Neural cell (in vitro differentiated cells): ENCODE results near the gene PLCB4. TPM values are rescaled to one million over a fixed set of nuclear protein-coding genes. Genes with fewer than 3 reads are reported as not detected.

Source experiments
- H2AFZ ChIP-seq: fragments of 200-600, 300-800 bp; sonication (generic), shearing (Covaris generic); 2 replicates; pipeline ENCODE4 v1.6.0; 2014; ENCODE audit warnings: low read depth, mild to moderate bottlenecking, antibody characterized with exemption, low read length, moderate library complexity
- H3F3A ChIP-seq: fragments of 200-600 bp; shearing (Covaris generic); 2 replicates; pipeline ENCODE4 v1.6.1; 2016; ENCODE audit warnings: mild to moderate bottlenecking, moderate library complexity, mixed read lengths, antibody characterized with exemption, low read length; ENCODE audit not compliant: insufficient read depth, poor library complexity, severe bottlenecking
- H3K27ac ChIP-seq: fragments of 200-600, 300-800 bp; sonication (generic), shearing (Covaris generic); 2 replicates; pipeline ENCODE4 v1.5.1; 2014; ENCODE audit warnings: mild to moderate bottlenecking, low read length, moderate library complexity
- H3K27me3 ChIP-seq: fragments of 300-800, 200-600 bp; sonication (generic), shearing (Covaris generic); 2 replicates; pipeline ENCODE4 v1.6.0; 2014; ENCODE audit warnings: mild to moderate bottlenecking, low read depth, low read length, moderate library complexity; ENCODE audit not compliant: insufficient read depth
- H3K36me3 ChIP-seq: fragments of 300-800, 200-600 bp; sonication (generic), shearing (Covaris generic); 2 replicates; pipeline ENCODE4 v1.5.1; 2014; ENCODE audit warnings: mild to moderate bottlenecking, antibody characterized with exemption, low read length, moderate library complexity; ENCODE audit not compliant: insufficient read depth
- H3K4me2 ChIP-seq: fragments of 300-800, 200-600 bp; sonication (generic), shearing (Covaris generic); 2 replicates; pipeline ENCODE4 v1.6.0; 2014; ENCODE audit warnings: mild to moderate bottlenecking, low read length
- H3K4me3 ChIP-seq: fragments of 300-800, 200-600 bp; sonication (generic), shearing (Covaris generic); 2 replicates; pipeline ENCODE4 v1.5.1; 2014; ENCODE audit warnings: mild to moderate bottlenecking, low read length, moderate library complexity
- H3K79me2 ChIP-seq: fragments of 200-600 bp; shearing (Covaris generic); replicated peaks from 2 replicates; pipeline ENCODE4 v1.6.0; 2014; ENCODE audit warnings: mild to moderate bottlenecking, low read length, moderate library complexity; ENCODE audit not compliant: insufficient read depth
- H3K9ac ChIP-seq: fragments of 300-800, 200-600 bp; sonication (generic), shearing (Covaris generic); 2 replicates; pipeline ENCODE4 v1.6.1; 2016; ENCODE audit warnings: mild to moderate bottlenecking, low read length, mixed read lengths
- H3K9me2 ChIP-seq: fragments of 200-600 bp; shearing (Covaris generic); 2 replicates; pipeline ENCODE4 v1.6.1; 2016; ENCODE audit warnings: mild to moderate bottlenecking, low read length, mixed read lengths; ENCODE audit not compliant: insufficient read depth
- H3K9me3 ChIP-seq: fragments of 200-600, 300-800 bp; sonication (generic), shearing (Covaris generic); 2 replicates; pipeline ENCODE4 v1.6.1; 2016; ENCODE audit warnings: mild to moderate bottlenecking, mixed run types, low read length, moderate library complexity, mixed read lengths
- H4K20me1 ChIP-seq: fragments of 200-600 bp; shearing (Covaris generic); 2 replicates; pipeline ENCODE4 v1.6.1; 2016; ENCODE audit warnings: mild to moderate bottlenecking, mixed run types; ENCODE audit not compliant: insufficient read depth
- EP300 ChIP-seq: fragments of 450-650 bp; conservative IDR thresholded peaks from 2 replicates; pipeline ENCODE4 v1.6.1; 2014; ENCODE audit warnings: antibody characterized with exemption, mild to moderate bottlenecking, moderate library complexity; ENCODE audit not compliant: poor library complexity, severe bottlenecking
- EZH2 ChIP-seq: fragments of 200-600, 300-800 bp; shearing (Covaris generic), sonication (generic); IDR thresholded peaks from 2 replicates; pipeline ENCODE4 v1.6.1; 2014; ENCODE audit warnings: antibody characterized with exemption, low read length, borderline replicate concordance, mild to moderate bottlenecking; ENCODE audit not compliant: insufficient read depth, poor library complexity, severe bottlenecking
- MXI1 ChIP-seq: fragments of 450-650 bp; conservative IDR thresholded peaks from 2 replicates; pipeline ENCODE4 v1.6.1; 2014; ENCODE audit warnings: antibody characterized with exemption, mild to moderate bottlenecking; ENCODE audit not compliant: poor library complexity, severe bottlenecking
- POLR2AphosphoS5 ChIP-seq: IDR thresholded peaks from 2 replicates; pipeline ENCODE4 v1.6.1; 2012
- RAD21 ChIP-seq: fragments of 450-650 bp; conservative IDR thresholded peaks from 2 replicates; pipeline ENCODE4 v1.6.1; 2014; ENCODE audit warnings: antibody characterized with exemption, mild to moderate bottlenecking, moderate library complexity
- SMC3 ChIP-seq: fragments of 450-650 bp; conservative IDR thresholded peaks from 2 replicates; pipeline ENCODE4 v1.6.1; 2014; ENCODE audit warnings: antibody characterized with exemption, mild to moderate bottlenecking, moderate library complexity; ENCODE audit not compliant: poor library complexity
- TAF1 ChIP-seq: IDR thresholded peaks from 2 replicates; pipeline ENCODE4 v1.6.1; 2012; ENCODE audit warnings: low read depth
- polyA plus RNA-seq: library from polyadenylated mRNA; depleted of rRNA; stranded (reverse); fragments of >200 nt; gene quantifications from 2 replicates; pipeline ENCODE4 v1.2.3, GENCODE V29; 2014
- TF ChIP-seq, protein P1 (sequence below): fragments of 450-650 bp; IDR thresholded peaks from 2 replicates; pipeline ENCODE4 v1.5.1; 2014; ENCODE audit warnings: antibody characterized with exemption, mild to moderate bottlenecking, moderate library complexity; ENCODE audit not compliant: poor library complexity, severe bottlenecking
- TF ChIP-seq, protein P2 (sequence below): IDR thresholded peaks from 2 replicates; pipeline ENCODE4 v1.6.1; 2012; ENCODE audit warnings: borderline replicate concordance

PLCB4 gene
- polyA plus RNA-seq, 1 donor from 2014 or later, result 13.1 TPM

DNA sequence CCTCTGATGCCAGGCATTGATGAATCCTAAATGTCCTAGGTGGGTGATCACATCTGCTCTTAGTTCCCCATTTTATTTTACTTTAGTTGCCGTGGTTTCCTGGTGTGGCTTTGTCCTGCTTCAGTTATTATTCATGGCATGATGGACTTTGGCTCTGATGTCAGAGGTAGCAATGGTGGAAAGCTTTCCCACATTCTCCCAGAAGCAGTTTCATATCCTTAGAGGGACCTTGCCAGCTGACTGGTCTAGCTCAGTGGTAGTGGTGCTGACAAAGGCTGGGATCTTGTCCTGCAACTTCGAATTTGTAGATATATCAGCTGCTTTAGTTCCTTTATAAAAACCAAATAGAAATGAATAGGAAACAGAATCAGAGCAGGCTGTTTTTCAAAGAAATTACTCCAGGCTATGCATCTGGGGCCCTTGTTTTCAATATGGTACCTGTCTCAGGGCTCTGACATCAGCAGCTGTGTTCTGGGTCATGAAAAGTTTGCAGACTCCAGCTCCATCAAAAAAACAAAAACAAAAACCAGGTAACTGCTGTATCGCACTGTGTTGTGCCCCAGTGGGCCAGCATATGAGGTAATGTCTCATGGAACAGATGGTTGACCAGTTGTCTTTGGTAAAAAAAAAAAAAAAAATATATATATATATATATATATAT, 133.7 kb downstream of the PLCB4 start:
- Histone ChIP-seq H2AFZ (no peak overlapping the region), H3K79me2 (no peaks in the 10 kb centered on the region), H3K27me3 (no peaks in the 10 kb centered on the region), H3K9me2 (no peaks in the 10 kb centered on the region), H3K4me2 (no peak overlapping the region), H3K4me3 (no peak overlapping the region), H4K20me1 (no peaks in the 10 kb centered on the region), H3K27ac (no peak overlapping the region), H3F3A (no peaks in the 10 kb centered on the region), H3K36me3 (no peaks in the 10 kb centered on the region), H3K9me3 (no peaks in the 10 kb centered on the region), H3K9ac (no peak overlapping the region)
- TF ChIP-seq EP300, result no peak
- TF ChIP-seq SMC3, result no peak
- TF ChIP-seq, protein P1, sequence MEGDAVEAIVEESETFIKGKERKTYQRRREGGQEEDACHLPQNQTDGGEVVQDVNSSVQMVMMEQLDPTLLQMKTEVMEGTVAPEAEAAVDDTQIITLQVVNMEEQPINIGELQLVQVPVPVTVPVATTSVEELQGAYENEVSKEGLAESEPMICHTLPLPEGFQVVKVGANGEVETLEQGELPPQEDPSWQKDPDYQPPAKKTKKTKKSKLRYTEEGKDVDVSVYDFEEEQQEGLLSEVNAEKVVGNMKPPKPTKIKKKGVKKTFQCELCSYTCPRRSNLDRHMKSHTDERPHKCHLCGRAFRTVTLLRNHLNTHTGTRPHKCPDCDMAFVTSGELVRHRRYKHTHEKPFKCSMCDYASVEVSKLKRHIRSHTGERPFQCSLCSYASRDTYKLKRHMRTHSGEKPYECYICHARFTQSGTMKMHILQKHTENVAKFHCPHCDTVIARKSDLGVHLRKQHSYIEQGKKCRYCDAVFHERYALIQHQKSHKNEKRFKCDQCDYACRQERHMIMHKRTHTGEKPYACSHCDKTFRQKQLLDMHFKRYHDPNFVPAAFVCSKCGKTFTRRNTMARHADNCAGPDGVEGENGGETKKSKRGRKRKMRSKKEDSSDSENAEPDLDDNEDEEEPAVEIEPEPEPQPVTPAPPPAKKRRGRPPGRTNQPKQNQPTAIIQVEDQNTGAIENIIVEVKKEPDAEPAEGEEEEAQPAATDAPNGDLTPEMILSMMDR, result no peak
- TF ChIP-seq RAD21, result no peak
- TF ChIP-seq EZH2, result no peak
- TF ChIP-seq, protein P2, sequence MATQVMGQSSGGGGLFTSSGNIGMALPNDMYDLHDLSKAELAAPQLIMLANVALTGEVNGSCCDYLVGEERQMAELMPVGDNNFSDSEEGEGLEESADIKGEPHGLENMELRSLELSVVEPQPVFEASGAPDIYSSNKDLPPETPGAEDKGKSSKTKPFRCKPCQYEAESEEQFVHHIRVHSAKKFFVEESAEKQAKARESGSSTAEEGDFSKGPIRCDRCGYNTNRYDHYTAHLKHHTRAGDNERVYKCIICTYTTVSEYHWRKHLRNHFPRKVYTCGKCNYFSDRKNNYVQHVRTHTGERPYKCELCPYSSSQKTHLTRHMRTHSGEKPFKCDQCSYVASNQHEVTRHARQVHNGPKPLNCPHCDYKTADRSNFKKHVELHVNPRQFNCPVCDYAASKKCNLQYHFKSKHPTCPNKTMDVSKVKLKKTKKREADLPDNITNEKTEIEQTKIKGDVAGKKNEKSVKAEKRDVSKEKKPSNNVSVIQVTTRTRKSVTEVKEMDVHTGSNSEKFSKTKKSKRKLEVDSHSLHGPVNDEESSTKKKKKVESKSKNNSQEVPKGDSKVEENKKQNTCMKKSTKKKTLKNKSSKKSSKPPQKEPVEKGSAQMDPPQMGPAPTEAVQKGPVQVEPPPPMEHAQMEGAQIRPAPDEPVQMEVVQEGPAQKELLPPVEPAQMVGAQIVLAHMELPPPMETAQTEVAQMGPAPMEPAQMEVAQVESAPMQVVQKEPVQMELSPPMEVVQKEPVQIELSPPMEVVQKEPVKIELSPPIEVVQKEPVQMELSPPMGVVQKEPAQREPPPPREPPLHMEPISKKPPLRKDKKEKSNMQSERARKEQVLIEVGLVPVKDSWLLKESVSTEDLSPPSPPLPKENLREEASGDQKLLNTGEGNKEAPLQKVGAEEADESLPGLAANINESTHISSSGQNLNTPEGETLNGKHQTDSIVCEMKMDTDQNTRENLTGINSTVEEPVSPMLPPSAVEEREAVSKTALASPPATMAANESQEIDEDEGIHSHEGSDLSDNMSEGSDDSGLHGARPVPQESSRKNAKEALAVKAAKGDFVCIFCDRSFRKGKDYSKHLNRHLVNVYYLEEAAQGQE, result no peak
- TF ChIP-seq MXI1, result no peak
- TF ChIP-seq TAF1, result no peak
- TF ChIP-seq POLR2AphosphoS5, result no peak

DNA sequence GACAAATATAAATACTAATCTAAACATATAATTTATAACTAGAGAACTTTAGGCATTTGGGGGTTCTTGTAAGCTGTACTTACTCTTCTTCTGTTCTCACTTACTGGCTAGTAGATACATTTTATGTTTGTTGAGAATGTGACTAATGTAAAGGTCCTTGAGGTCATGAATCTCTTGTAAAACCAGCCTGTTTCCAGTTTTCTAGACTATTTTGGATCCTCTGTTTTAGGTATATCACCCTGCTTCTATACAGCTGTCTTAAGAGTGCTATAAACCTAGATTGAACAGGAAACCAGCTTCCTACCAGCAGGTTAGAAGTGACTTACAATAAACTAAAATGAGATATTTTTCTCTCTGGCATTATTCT, 134.2 kb downstream of the PLCB4 start:
- H3K4me3 ChIP-seq, result no peak overlapping the region
- no peaks in the 10 kb centered on the region for H3K9me2 ChIP-seq
- H3K4me2 ChIP-seq, result no peak overlapping the region
- H3K79me2 ChIP-seq, result no peaks in the 10 kb centered on the region
- H3K9ac ChIP-seq, result no peak overlapping the region
- H3K27ac ChIP-seq, result no peak overlapping the region
- H3K9me3 ChIP-seq, result no peaks in the 10 kb centered on the region
- no peak overlapping the region for H2AFZ ChIP-seq
- TF ChIP-seq, protein P2, result no peak
- TF ChIP-seq RAD21, result no peak
- no peak for TF ChIP-seq MXI1
- no peak for TF ChIP-seq SMC3
- TF ChIP-seq POLR2AphosphoS5, result no peak
- TF ChIP-seq EP300, result no peak
- TF ChIP-seq, protein P1, result no peak
- no peak for TF ChIP-seq TAF1
- no peak for TF ChIP-seq EZH2
- H4K20me1 ChIP-seq, result no peaks in the 10 kb centered on the region
- no peaks in the 10 kb centered on the region for H3F3A ChIP-seq
- no peaks in the 10 kb centered on the region for H3K36me3 ChIP-seq
- H3K27me3 ChIP-seq, result no peaks in the 10 kb centered on the region
